HL-60/S4 (cell line): ENCODE data around the gene KNL1.
"Not testable (repeated sequence)": the region's sequence is repeated elsewhere in the genome, so short reads cannot be mapped to it uniquely, and the experiment has no call there.

ENCODE experiments used
- in situ Hi-C: fragments of 300-500 bp; cut with MboI; formaldehyde crosslinking; loops from 2 replicates; pipeline ENCODE4 v1.14.3; 2022; ENCODE audit warnings: low sequenced_read_pairs

The KNL1 gene, protein sequence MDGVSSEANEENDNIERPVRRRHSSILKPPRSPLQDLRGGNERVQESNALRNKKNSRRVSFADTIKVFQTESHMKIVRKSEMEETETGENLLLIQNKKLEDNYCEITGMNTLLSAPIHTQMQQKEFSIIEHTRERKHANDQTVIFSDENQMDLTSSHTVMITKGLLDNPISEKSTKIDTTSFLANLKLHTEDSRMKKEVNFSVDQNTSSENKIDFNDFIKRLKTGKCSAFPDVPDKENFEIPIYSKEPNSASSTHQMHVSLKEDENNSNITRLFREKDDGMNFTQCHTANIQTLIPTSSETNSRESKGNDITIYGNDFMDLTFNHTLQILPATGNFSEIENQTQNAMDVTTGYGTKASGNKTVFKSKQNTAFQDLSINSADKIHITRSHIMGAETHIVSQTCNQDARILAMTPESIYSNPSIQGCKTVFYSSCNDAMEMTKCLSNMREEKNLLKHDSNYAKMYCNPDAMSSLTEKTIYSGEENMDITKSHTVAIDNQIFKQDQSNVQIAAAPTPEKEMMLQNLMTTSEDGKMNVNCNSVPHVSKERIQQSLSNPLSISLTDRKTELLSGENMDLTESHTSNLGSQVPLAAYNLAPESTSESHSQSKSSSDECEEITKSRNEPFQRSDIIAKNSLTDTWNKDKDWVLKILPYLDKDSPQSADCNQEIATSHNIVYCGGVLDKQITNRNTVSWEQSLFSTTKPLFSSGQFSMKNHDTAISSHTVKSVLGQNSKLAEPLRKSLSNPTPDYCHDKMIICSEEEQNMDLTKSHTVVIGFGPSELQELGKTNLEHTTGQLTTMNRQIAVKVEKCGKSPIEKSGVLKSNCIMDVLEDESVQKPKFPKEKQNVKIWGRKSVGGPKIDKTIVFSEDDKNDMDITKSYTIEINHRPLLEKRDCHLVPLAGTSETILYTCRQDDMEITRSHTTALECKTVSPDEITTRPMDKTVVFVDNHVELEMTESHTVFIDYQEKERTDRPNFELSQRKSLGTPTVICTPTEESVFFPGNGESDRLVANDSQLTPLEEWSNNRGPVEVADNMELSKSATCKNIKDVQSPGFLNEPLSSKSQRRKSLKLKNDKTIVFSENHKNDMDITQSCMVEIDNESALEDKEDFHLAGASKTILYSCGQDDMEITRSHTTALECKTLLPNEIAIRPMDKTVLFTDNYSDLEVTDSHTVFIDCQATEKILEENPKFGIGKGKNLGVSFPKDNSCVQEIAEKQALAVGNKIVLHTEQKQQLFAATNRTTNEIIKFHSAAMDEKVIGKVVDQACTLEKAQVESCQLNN (N-terminal part only)

DNA sequence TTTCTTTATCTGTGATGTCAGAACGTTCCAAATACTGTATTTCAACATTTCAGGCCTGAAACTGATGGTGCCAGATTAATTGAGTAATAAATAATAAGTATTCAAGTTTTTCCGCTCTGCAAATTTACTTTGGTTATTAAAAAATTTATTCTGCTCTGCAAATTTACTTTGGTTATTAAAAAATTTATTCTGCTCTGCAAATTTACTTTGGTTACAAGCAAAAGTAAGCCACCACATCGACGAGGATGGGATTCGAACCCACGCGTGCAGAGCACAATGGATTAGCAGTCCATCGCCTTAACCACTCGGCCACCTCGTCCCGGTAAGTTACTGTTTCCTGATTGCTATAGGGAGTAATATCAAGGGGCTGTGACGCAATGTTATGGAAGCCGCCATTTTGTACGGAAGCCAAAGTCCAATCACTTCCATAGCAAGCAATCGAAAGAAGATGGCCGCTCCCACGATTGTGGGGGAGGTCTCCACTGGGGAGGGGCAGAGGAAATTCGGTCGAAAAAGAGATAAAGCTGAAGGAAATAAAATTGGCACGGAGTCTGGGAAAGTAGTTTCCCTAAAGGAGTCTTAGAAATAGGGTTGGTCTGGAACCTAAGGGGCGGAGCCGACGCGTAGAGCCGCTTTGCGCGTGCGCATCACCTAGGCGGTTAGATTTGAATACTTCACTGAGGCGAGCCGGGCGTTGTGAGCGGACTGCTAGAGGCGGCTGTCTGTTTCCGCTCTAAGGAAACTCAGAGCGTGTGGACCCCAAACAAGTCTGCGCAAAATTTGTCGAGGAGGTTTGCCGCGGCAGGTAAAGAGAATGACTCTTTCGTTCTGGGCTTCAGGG lies at the start of gene KNL1:
KNL1 (plus strand) TSS at position 662 of the 841 bp plus-strand sequence. CDS start 8,683 bp downstream, outside the sequence.
- in situ Hi-C loops = no loop called here

DNA sequence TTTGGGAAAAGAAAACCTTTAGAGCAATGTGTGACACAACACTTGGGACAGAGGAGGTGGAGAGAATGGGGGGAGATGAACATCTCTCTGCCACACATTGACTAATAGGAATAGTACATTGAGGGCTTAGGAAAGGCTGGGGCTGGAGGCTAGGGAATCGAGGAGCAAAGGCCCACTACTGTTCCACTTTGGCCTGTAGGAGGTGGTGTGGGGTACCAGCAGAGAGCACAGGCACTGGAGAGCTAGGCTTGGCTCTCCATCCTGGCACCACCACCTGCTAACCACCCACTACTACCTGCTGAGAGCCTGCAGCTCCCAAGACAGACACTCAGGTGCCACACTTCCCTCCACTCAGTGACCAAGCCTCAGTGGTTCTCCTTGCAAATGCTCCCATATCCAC lies 48.6 kb upstream of the KNL1 start:
- in situ Hi-C loops = no loop called here

GRCh38 chr15:40548610-40549009 lies 45.4 kb upstream of the KNL1 start:
- in situ Hi-C loops = no loop called here

GRCh38 chr15:40549894-40550293 lies 44.2 kb upstream of the KNL1 start:
- in situ Hi-C loops = no loop called here

GRCh38 chr15:40550341-40551037 lies 43.6 kb upstream of the KNL1 start:
- in situ Hi-C loops = no loop called here

- in situ Hi-C loops = no loop called here
These were observed 39.9 kb upstream of the KNL1 start for GRCh38 chr15:40554161-40554525.

DNA sequence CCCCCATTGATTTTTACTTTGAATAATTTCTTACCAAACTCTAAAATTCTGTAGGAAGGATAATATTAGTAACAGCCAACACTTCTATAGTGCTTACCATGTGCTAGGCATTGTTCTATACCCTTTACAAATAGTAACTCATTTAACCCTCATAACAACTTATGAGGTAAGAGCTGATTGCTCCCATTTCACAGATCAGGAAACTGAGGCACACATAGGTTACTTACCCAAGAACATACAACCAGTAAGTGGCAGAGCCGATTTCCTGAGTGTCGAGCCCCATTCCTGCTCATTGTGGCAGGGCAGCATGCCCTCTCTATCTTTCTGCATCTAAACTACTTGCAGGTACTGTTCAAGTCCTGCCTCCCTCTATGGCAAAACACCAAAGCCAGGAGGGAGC lies 38.2 kb upstream of the KNL1 start:
- in situ Hi-C loops = no loop called here

DNA sequence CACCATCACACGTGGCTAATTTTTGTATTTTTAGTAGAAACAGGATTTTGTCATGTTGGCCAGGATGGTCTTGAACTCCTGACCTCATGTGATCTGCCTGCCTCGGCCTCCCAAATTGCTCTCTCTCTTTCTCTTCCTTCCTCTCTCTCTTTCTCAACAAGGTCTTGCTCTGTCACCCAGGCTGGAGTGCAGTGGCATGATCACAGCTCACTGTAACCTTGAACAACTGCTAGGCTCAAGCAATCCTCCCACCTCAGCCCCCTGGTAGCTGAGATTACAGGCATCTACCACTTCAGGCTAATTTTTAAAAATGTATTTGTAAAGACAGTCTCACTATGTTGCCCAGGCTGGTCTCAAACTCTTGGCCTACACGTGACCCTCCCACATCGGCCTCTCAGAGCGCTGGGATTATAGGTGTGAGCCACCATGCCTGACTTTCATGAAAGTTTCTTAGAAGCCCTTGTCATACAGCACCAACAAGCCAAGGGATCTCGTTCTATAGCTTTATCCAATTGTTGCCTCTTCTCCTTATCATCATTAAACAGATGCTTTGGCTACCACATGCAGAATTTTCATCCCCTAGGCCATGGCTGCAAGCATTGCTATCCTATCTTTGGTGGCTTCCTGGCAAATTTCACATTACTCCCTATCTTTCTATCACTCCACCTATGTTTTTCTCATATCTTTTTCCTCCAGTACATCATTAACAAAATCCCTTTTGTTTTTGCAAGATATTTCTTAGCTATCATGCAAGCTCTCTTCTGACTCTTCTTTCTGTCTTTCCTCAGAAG lies 34.9 kb upstream of the KNL1 start:
- in situ Hi-C loops = no loop called here

DNA sequence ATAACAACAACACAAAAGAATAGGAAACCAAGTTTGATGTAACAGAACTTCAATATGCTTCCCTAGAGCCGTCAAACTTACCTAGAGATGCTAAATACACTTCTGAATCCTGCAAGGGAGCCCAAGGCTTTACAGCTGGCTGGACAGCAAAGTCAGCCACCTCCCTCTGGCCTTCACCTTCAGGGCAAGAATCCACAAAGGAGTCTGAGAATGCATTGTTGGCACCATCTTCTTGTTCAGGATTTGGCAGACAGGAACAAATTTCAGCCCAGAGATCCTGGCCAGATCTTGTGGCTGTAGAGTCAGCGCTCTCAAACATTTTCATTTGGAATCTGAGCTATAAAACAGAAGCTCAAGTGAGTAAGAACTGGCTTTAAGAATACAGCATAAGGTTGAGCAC lies 31.4 kb upstream of the KNL1 start:
- in situ Hi-C loops = no loop called here

GRCh38 chr15:40563426-40563825 lies 30.6 kb upstream of the KNL1 start:
- in situ Hi-C loops = no loop called here

DNA sequence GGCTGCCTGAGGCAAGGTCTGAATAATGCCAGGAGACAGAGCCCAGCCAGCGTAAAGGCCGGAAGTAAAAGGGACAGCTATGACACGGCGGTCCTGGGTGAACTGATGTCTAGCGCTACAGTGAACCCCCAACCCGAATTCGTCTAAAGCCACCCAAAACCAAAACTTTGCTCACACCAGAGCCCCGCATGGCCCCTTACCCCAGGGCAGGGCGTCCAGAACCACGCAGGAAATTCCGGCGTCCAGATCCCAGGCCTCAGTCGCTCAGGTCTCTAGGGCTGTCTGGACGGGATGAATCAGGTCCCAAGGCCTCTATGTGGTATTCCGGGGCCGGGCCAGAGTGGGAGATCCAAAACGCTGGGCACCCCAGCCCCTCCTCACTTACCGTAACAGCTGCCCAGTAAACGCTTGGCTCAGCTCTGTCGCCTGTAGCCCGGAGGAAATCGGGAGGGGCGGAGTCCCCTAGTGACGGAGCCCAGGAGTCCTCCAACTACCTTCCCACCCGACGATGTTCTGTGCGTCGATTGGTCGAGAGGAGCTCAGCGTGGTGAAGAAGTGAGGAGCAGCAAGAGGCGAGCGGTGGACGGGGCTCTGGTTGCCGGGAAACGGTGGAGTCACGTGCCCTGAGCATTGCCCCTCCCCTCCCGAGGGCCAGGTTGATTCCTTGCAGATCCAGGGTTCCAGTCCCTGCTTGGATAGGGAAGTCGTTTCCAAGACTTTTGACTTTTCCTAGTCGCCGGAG lies 29.3 kb upstream of the KNL1 start, which contains the start of gene CCDC32:
CCDC32 (minus strand) TSS at position 452 of the 742 bp plus-strand sequence. CDS start 2,027 bp downstream, outside the sequence.
- in situ Hi-C loops = no loop called here

- in situ Hi-C loops = no loop called here
These were observed 28.5 kb upstream of the KNL1 start for GRCh38 chr15:40565333-40566238.

GRCh38 chr15:40567111-40567510 lies 26.9 kb upstream of the KNL1 start:
- in situ Hi-C loops = no loop called here

- in situ Hi-C loops = no loop called here
These were observed 24.7 kb upstream of the KNL1 start, which contains the start of gene RPUSD2 for GRCh38 chr15:40569129-40569953. Gene RPUSD2, plus strand, starts transcription at chr15:40569299. Its CDS starts 39 bp downstream, at chr15:40569338.

DNA sequence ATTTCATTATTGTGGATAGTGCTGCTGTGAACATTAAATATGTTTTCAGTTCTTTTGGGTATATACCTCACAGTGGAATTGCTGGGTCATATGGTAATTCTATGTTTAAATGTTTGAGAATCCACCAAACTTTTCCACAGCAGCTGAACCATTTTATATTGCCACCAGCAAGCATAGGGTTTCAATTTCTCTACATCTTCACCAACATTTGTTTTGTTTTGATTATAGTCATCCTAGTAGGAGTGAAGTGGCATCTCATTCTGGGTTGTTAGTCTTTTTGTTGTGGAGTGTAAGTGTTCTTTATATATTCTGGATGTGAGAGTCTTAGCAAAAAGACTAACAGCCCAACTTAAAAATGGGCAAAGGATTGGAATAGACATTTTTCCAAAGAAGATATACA lies 18.9 kb upstream of the KNL1 start:
- in situ Hi-C loops = no loop called here

DNA sequence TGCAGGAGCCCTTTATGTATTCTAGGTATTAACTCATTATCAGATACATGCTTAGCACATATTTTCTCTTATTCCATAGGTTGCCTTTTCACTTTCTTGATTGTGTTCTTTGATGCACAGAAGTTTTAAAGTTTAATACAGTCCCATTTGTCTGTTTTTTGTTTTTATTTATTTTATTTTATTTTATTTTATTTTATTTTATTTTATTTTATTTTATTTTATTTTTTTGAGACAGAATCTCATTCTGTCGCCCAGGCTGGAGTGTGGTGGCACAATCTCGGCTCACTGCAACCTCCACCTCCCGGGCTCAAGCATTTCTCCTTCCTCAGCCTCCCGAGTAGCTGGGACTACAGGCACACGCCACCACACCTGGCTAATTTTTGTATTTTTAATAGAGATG lies 17.1 kb upstream of the KNL1 start:
- in situ Hi-C loops = not testable (repeated sequence)
